Epithelial cell of esophagus (primary cell): ENCODE data around the gene TUNAR.

Source experiments
- DNase-seq: peaks from one replicate; pipeline ENCODE4 v3.0.0; 2010; ENCODE audit warnings: low read depth
- H3K4me3 ChIP-seq: 2 replicates; pipeline ENCODE4 v1.5.1; 2011; ENCODE audit warnings: mild to moderate bottlenecking, low read length, control low read depth
- CTCF ChIP-seq: IDR thresholded peaks from 2 replicates; pipeline ENCODE4 v1.5.1; 2011; ENCODE audit warnings: low read depth, mild to moderate bottlenecking, low read length, control low read depth, inconsistent platforms; ENCODE audit not compliant: insufficient read depth; ENCODE audit errors: missing control alignments

The TUNAR gene

GRCh38 chr14:95869776-95870175 lies 6.9 kb upstream of the TUNAR start:
- H3K4me3 ChIP-seq: no peak overlapping the region
- DNase-seq: no peak
- no peak for TF ChIP-seq CTCF

- H3K4me3 ChIP-seq: no peak overlapping the region
- no peak for TF ChIP-seq CTCF
- DNase-seq: no peak
Measured at GRCh38 chr14:95870772-95871171, 5.9 kb upstream of the TUNAR start.

GRCh38 chr14:95871531-95871930 lies 5.1 kb upstream of the TUNAR start:
- no peak overlapping the region for H3K4me3 ChIP-seq
- no peak for TF ChIP-seq CTCF
- no peak for DNase-seq

GRCh38 chr14:95872777-95873176 lies 3.9 kb upstream of the TUNAR start:
- no peak for TF ChIP-seq CTCF
- no peak overlapping the region for H3K4me3 ChIP-seq

GRCh38 chr14:95875831-95876760 lies 536 bp upstream of the TUNAR start:
- H3K4me3 ChIP-seq: no peak overlapping the region
- no peak for TF ChIP-seq CTCF
- no peak for DNase-seq

More at GRCh38 chr14:95872777-95873176, 3.9 kb upstream of the TUNAR start:
- no peak for DNase-seq

- H3K4me3 ChIP-seq: no peak overlapping the region
- no peak for TF ChIP-seq CTCF
- DNase-seq: no peak
Measured at GRCh38 chr14:95877633-95878032, 1.0 kb downstream of the TUNAR start.

GRCh38 chr14:95884377-95884776 lies 7.7 kb downstream of the TUNAR start:
- TF ChIP-seq CTCF: no peak
- H3K4me3 ChIP-seq: no peak overlapping the region
- no peak for DNase-seq
